WERI-Rb-1 (cell line): ENCODE measurements around the gene WWOX.

ENCODE experiments used
- DNase-seq: peaks from one replicate; pipeline ENCODE4 v3.0.0-alpha.2; 2020
- H3K27ac ChIP-seq: fragments of 250-450 bp; sonication (Bioruptor Pico); 2 replicates; pipeline ENCODE4 v1.5.1; 2020; ENCODE audit warnings: mild to moderate bottlenecking, moderate library complexity
- H3K27me3 ChIP-seq: fragments of 250-450 bp; sonication (Bioruptor Pico); 2 replicates; pipeline ENCODE4 v1.5.1; 2021; ENCODE audit warnings: mild to moderate bottlenecking, low read depth, moderate library complexity; ENCODE audit not compliant: insufficient read depth, severe bottlenecking
- H3K36me3 ChIP-seq: fragments of 250-450 bp; sonication (Bioruptor Pico); 2 replicates; pipeline ENCODE4 v1.5.1; 2020; ENCODE audit warnings: mild to moderate bottlenecking, moderate library complexity
- H3K4me3 ChIP-seq: 2 replicates; pipeline ENCODE4 v1.5.1; 2011; ENCODE audit warnings: low read depth, mild to moderate bottlenecking, control low read depth, low read length
- H3K9me3 ChIP-seq: fragments of 250-450 bp; sonication (Bioruptor Pico); 2 replicates; pipeline ENCODE4 v1.5.1; 2021; ENCODE audit warnings: mild to moderate bottlenecking, moderate library complexity; ENCODE audit not compliant: severe bottlenecking
- TF ChIP-seq, protein P1 (sequence below): IDR thresholded peaks from 2 replicates; pipeline ENCODE4 v1.5.1; 2011; ENCODE audit warnings: low read depth, mild to moderate bottlenecking, control low read depth, inconsistent platforms, low read length

Gene WWOX

DNA sequence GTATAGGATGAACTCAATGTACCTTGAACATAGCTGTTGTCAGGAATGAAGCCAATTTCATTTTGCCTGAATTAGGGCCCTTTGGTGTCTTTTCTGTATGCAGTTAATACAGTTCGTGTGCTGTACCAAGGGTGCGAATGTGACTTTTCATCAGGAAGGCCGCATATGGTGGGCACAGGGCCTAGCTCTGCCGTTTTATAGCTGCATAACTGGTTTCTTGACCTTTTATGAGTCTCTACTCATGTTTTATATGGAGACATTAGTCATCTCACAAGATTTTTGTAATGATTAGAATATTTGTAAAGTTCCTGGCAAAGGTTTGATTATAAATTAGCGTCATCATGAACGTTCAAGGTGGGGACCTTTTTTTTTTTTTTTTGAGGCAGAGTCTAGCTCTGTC is 989.5 kb downstream of the WWOX start:
- TF ChIP-seq, protein P1, sequence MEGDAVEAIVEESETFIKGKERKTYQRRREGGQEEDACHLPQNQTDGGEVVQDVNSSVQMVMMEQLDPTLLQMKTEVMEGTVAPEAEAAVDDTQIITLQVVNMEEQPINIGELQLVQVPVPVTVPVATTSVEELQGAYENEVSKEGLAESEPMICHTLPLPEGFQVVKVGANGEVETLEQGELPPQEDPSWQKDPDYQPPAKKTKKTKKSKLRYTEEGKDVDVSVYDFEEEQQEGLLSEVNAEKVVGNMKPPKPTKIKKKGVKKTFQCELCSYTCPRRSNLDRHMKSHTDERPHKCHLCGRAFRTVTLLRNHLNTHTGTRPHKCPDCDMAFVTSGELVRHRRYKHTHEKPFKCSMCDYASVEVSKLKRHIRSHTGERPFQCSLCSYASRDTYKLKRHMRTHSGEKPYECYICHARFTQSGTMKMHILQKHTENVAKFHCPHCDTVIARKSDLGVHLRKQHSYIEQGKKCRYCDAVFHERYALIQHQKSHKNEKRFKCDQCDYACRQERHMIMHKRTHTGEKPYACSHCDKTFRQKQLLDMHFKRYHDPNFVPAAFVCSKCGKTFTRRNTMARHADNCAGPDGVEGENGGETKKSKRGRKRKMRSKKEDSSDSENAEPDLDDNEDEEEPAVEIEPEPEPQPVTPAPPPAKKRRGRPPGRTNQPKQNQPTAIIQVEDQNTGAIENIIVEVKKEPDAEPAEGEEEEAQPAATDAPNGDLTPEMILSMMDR = no peak
- Histone ChIP-seq H3K27ac (no peak overlapping the region), H3K27me3 (no peaks in the 10 kb centered on the region), H3K36me3 (no peaks in the 10 kb centered on the region), H3K4me3 (no peak overlapping the region), H3K9me3 (no peaks in the 10 kb centered on the region)
- DNase-seq = no peak

DNA sequence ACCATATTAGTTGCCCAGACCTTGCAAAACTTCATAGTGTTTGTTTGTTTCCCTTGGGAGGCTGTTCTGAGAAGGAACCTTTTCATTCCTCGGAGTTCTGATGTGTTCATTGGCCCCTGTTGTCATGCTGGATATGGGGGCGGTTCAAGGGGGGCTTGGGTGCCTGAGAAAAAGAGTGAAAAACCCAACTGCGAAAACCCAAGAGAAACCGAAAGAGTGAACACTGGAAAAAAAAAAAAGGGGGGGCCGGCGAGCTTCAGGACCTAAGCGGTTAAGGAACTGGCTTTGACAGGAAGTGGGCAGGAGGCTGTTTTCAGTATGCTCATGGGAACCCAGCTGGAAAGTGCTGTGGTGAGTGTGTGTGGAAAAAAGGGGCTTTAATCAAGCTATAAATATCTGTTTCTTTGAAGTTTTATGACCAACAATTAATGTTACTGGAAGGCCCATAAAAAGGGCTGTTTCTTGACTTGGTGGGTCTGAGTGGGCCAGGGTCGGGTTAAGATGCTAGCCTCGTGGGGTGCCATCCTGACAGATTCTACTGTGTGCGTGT is 990.4 kb downstream of the WWOX start:
- Histone ChIP-seq H3K27ac (no peak overlapping the region), H3K27me3 (no peaks in the 10 kb centered on the region), H3K36me3 (no peaks in the 10 kb centered on the region), H3K4me3 (no peak overlapping the region), H3K9me3 (no peaks in the 10 kb centered on the region)
- TF ChIP-seq, protein P1 = no peak
- DNase-seq = no peak

DNA sequence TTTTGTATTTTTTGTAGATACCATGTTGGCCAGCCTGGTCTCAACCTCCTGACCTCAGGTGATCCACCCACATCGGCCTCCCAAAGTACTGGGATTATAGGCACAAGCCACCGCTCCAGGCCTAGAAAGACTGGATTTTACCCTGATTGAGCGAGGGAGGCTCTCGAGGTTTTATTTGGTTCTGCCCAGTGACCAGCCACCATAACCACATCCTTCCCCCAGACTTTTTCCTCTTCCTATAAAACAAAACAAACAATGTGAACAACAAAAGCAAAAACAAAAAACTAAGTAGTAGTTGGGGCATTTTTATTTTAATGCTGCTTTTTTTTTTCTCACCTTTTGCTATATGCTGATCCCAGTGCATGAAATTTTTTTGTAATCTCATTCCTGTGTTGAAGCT is 991.5 kb downstream of the WWOX start:
- Histone ChIP-seq H3K27me3 (no peaks in the 10 kb centered on the region), H3K9me3 (no peaks in the 10 kb centered on the region), H3K27ac (no peak overlapping the region), H3K4me3 (no peak overlapping the region), H3K36me3 (no peaks in the 10 kb centered on the region)
- no peak for DNase-seq
- TF ChIP-seq, protein P1 = no peak

DNA sequence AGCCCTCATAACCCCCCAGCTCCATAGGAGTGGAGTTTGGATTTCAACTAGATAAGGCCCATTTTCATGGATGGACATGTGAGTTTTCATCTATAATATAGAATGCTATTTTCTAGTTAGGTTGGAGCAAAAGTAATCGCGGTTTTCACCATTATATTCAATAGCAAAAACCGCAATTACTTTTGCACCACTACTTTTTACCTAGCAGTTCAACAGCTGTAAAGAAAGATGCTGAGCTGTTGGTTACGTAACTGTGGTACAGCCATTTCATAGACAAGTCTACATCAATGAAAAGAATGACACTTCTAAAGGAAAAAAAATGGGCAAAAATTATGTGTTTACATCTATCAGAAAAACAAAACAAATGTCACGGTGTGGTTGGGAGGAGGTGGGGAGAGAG is 993.4 kb downstream of the WWOX start:
- no peak for DNase-seq
- no peak overlapping the region for H3K4me3 ChIP-seq
- TF ChIP-seq, protein P1 = no peak
- H3K36me3 ChIP-seq = no peaks in the 10 kb centered on the region
- H3K27ac ChIP-seq = no peak overlapping the region
- no peaks in the 10 kb centered on the region for H3K9me3 ChIP-seq
- no peaks in the 10 kb centered on the region for H3K27me3 ChIP-seq

DNA sequence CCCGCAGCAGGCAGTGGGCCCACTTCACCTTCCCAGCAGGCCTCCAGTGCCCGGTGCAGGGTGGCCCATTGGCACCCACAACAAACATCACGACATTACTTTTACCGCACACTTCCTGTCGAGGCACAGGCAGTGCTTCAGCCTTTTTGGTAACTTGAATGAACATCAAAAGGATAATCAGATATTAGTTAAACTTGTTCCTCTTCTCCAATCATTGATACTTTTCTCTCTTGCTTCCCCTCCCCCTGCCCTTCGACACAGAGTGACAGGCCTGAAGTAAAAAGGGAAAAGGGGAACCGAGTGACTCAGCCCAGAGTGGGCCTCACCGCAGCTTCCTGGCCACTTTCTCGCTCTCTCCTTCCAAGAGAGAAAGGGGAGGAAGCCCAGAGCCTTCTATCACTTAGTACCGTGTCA is 994.1 kb downstream of the WWOX start:
- TF ChIP-seq, protein P1 = no peak
- Histone ChIP-seq H3K9me3 (no peaks in the 10 kb centered on the region), H3K27ac (no peak overlapping the region), H3K27me3 (no peaks in the 10 kb centered on the region), H3K36me3 (no peaks in the 10 kb centered on the region), H3K4me3 (no peak overlapping the region)
- DNase-seq = no peak

DNA sequence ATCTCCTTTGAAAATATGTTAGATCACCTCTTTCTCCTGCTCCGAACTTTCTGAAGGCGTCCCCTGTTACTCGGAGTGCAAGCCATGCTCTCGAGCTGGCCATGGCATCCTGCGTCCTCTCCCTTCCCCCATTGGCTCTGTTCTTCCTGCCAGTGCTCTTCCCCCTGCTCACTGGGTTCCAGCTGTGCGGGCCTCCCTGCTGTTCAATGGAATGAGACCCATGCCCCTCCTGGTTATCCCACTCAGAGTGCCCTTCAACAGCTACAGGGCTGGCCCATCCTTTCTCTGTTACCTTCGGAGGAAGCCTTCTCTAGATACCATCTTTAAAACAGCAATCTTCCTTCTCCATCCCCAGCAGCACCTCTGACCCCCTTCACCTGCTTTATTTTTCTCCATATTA is 996.8 kb downstream of the WWOX start:
- H3K27ac ChIP-seq = no peak overlapping the region
- TF ChIP-seq, protein P1 = no peak
- no peaks in the 10 kb centered on the region for H3K36me3 ChIP-seq

More for the DNA sequence above, 996.8 kb downstream of the WWOX start:
- Histone ChIP-seq H3K4me3 (no peak overlapping the region), H3K9me3 (no peaks in the 10 kb centered on the region), H3K27me3 (no peaks in the 10 kb centered on the region)
- no peak for DNase-seq
